GM12891 (cell line): Measurements from ENCODE around the gene B4GALNT1.

Experiments
- PAX5 ChIP-seq: IDR thresholded peaks from 2 replicates; pipeline ENCODE4 v1.6.1; 2011; ENCODE audit warnings: low read length, moderate library complexity, mild to moderate bottlenecking; ENCODE audit not compliant: insufficient read depth, severe bottlenecking
- POLR2A ChIP-seq: IDR thresholded peaks from 2 replicates; pipeline ENCODE4 v1.6.1; 2011; ENCODE audit warnings: low read depth, low read length, control low read depth
- POLR2AphosphoS5 ChIP-seq: IDR thresholded peaks from 2 replicates; pipeline ENCODE4 v1.6.1; 2011; ENCODE audit warnings: low read depth, low read length, control low read depth
- SPI1 ChIP-seq: IDR thresholded peaks from 2 replicates; pipeline ENCODE4 v1.6.1; 2011; ENCODE audit warnings: low read depth, low read length, control low read depth
- TAF1 ChIP-seq: IDR thresholded peaks from 2 replicates; pipeline ENCODE4 v1.6.1; 2011; ENCODE audit warnings: low read depth, low read length, control low read depth

GRCh38 chr12:57654042-57654441 is 21.0 kb upstream of the B4GALNT1 start:
- TF ChIP-seq POLR2AphosphoS5 (no peak), TAF1 (no peak), POLR2A (no peak), PAX5 (no peak), SPI1 (no peak)
